Measurements from ENCODE around the gene SESTD1. TPM values are rescaled to one million over a fixed set of nuclear protein-coding genes. Genes with fewer than 3 reads are reported as not detected.

SESTD1 gene
- polyA plus RNA-seq, 1 donor from 2014 or later, result 39.5 TPM

DNA sequence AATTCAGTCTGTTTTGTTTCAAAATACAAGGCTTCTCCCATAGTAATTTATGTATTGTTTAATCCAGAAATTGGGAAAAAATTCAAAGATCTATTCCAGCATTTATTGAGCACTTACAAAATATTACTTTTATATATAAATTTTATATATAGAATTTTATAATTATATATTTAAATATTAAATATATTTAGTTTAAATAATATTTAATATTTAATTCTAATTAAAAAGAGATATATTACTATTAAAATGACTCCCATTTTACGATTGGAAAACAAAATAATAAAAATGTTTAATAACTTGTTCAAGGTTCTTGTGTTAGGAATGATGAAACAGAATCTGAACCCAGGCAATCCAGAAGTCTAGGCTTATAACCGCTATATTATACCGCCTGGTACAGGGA, 40.5 kb upstream of the SESTD1 start:
- no peak overlapping the region for H3K4me2 ChIP-seq (ENCODE audit: low read length)
- TF ChIP-seq EZH2 (IDR thresholded peaks at IDR 0.05; ENCODE audit: borderline replicate concordance, insufficient read depth, low read length, poor library complexity, severe bottlenecking) (no peak), RAD21 (conservative IDR thresholded peaks at IDR 0.05) (no peak), SMC3 (conservative IDR thresholded peaks at IDR 0.05; ENCODE audit: poor library complexity) (no peak), TAF1 (IDR thresholded peaks at IDR 0.05; ENCODE audit: low read depth) (no peak), EP300 (conservative IDR thresholded peaks at IDR 0.05; ENCODE audit: poor library complexity, severe bottlenecking) (no peak), MXI1 (conservative IDR thresholded peaks at IDR 0.05; ENCODE audit: poor library complexity, severe bottlenecking) (no peak), CTCF (IDR thresholded peaks at IDR 0.05; ENCODE audit: poor library complexity, severe bottlenecking) (no peak), POLR2AphosphoS5 (IDR thresholded peaks at IDR 0.05) (no peak)
- TF ChIP-seq, protein P1, sequence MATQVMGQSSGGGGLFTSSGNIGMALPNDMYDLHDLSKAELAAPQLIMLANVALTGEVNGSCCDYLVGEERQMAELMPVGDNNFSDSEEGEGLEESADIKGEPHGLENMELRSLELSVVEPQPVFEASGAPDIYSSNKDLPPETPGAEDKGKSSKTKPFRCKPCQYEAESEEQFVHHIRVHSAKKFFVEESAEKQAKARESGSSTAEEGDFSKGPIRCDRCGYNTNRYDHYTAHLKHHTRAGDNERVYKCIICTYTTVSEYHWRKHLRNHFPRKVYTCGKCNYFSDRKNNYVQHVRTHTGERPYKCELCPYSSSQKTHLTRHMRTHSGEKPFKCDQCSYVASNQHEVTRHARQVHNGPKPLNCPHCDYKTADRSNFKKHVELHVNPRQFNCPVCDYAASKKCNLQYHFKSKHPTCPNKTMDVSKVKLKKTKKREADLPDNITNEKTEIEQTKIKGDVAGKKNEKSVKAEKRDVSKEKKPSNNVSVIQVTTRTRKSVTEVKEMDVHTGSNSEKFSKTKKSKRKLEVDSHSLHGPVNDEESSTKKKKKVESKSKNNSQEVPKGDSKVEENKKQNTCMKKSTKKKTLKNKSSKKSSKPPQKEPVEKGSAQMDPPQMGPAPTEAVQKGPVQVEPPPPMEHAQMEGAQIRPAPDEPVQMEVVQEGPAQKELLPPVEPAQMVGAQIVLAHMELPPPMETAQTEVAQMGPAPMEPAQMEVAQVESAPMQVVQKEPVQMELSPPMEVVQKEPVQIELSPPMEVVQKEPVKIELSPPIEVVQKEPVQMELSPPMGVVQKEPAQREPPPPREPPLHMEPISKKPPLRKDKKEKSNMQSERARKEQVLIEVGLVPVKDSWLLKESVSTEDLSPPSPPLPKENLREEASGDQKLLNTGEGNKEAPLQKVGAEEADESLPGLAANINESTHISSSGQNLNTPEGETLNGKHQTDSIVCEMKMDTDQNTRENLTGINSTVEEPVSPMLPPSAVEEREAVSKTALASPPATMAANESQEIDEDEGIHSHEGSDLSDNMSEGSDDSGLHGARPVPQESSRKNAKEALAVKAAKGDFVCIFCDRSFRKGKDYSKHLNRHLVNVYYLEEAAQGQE (IDR thresholded peaks at IDR 0.05; ENCODE audit: borderline replicate concordance), result no peak
- no peak overlapping the region for H2AFZ ChIP-seq (ENCODE audit: low read depth, low read length)
- H3K27ac ChIP-seq (ENCODE audit: low read length), result no peak overlapping the region
- no peak overlapping the region for H3K4me3 ChIP-seq (ENCODE audit: low read length)
- H3K79me2 ChIP-seq (replicated peaks; ENCODE audit: insufficient read depth, low read length), result no peaks in the 10 kb centered on the region
- no peaks in the 10 kb centered on the region for H4K20me1 ChIP-seq (ENCODE audit: insufficient read depth)
- no peaks in the 10 kb centered on the region for H3K27me3 ChIP-seq (ENCODE audit: insufficient read depth, low read depth, low read length)
- H3K9ac ChIP-seq (ENCODE audit: low read length), result no peak overlapping the region
- no peaks in the 10 kb centered on the region for H3F3A ChIP-seq (ENCODE audit: insufficient read depth, low read length, poor library complexity, severe bottlenecking)
- H3K9me2 ChIP-seq (ENCODE audit: insufficient read depth, low read length), result no peaks in the 10 kb centered on the region
- no peaks in the 10 kb centered on the region for H3K9me3 ChIP-seq (ENCODE audit: low read length)
- no peaks in the 10 kb centered on the region for H3K36me3 ChIP-seq (ENCODE audit: insufficient read depth, low read length)

- Histone ChIP-seq H3K36me3 (ENCODE audit: insufficient read depth, low read length) (no peaks in the 10 kb centered on the region), H3K4me2 (ENCODE audit: low read length) (no peak overlapping the region), H2AFZ (ENCODE audit: low read depth, low read length) (no peak overlapping the region), H3K27ac (ENCODE audit: low read length) (no peak overlapping the region), H3K27me3 (ENCODE audit: insufficient read depth, low read depth, low read length) (no peaks in the 10 kb centered on the region), H3K9me3 (ENCODE audit: low read length) (no peaks in the 10 kb centered on the region), H3K4me3 (ENCODE audit: low read length) (no peak overlapping the region), H4K20me1 (ENCODE audit: insufficient read depth) (no peaks in the 10 kb centered on the region), H3K9ac (ENCODE audit: low read length) (no peak overlapping the region), H3K9me2 (ENCODE audit: insufficient read depth, low read length) (no peaks in the 10 kb centered on the region), H3K79me2 (replicated peaks; ENCODE audit: insufficient read depth, low read length) (no peaks in the 10 kb centered on the region), H3F3A (ENCODE audit: insufficient read depth, low read length, poor library complexity, severe bottlenecking) (no peaks in the 10 kb centered on the region)
- no peak for TF ChIP-seq CTCF (IDR thresholded peaks at IDR 0.05; ENCODE audit: poor library complexity, severe bottlenecking)
- no peak for TF ChIP-seq SMC3 (conservative IDR thresholded peaks at IDR 0.05; ENCODE audit: poor library complexity)
- no peak for TF ChIP-seq MXI1 (conservative IDR thresholded peaks at IDR 0.05; ENCODE audit: poor library complexity, severe bottlenecking)
- TF ChIP-seq RAD21 (conservative IDR thresholded peaks at IDR 0.05), result no peak
- TF ChIP-seq, protein P1 (IDR thresholded peaks at IDR 0.05; ENCODE audit: borderline replicate concordance), result no peak
- TF ChIP-seq EP300 (conservative IDR thresholded peaks at IDR 0.05; ENCODE audit: poor library complexity, severe bottlenecking), result no peak
- no peak for TF ChIP-seq EZH2 (IDR thresholded peaks at IDR 0.05; ENCODE audit: borderline replicate concordance, insufficient read depth, low read length, poor library complexity, severe bottlenecking)
- no peak for TF ChIP-seq TAF1 (IDR thresholded peaks at IDR 0.05; ENCODE audit: low read depth)
- no peak for TF ChIP-seq POLR2AphosphoS5 (IDR thresholded peaks at IDR 0.05)
Measured at GRCh38 chr2:179304424-179304823, 39.8 kb upstream of the SESTD1 start.

All from neural cell (in vitro differentiated cells).